DMS79 treated with DMSO at 0.1 percent for 48 hours (cell line): ENCODE results near the gene C6orf118.

ENCODE experiments used
- DNase-seq: peaks from one replicate; lab custom pipeline; 2025; lab: John Stamatoyannopoulos, UW

Gene C6orf118

GRCh38 chr6:165308926-165309731 is at the start of gene C6orf118:
Gene C6orf118, minus strand, starts transcription at chr6:165309605. Its CDS starts 19 bp downstream, at chr6:165309586.
- DNase-seq, result no peak

- no peak for DNase-seq
Measured at GRCh38 chr6:165345700-165346099, 36.3 kb upstream of the C6orf118 start.

GRCh38 chr6:165340532-165340931 is 31.1 kb upstream of the C6orf118 start:
- no peak for DNase-seq

- DNase-seq, result no peak
Measured at GRCh38 chr6:165325609-165326008, 16.2 kb upstream of the C6orf118 start.

- no peak for DNase-seq
Measured at GRCh38 chr6:165321555-165322145, 12.2 kb upstream of the C6orf118 start.

GRCh38 chr6:165321150-165321549 is 11.7 kb upstream of the C6orf118 start:
- no peak for DNase-seq

- DNase-seq, result no peak
Measured at GRCh38 chr6:165317723-165318122, 8.3 kb upstream of the C6orf118 start.

- DNase-seq, result no peak
Measured at GRCh38 chr6:165306955-165307354, 2.5 kb downstream of the C6orf118 start.

- DNase-seq, result no peak
Measured at GRCh38 chr6:165301372-165302246, 7.8 kb downstream of the C6orf118 start.

- DNase-seq, result no peak
Measured at GRCh38 chr6:165300422-165300936, 8.9 kb downstream of the C6orf118 start.

- DNase-seq, result no peak
Measured at GRCh38 chr6:165298875-165299274, 10.5 kb downstream of the C6orf118 start.

- no peak for DNase-seq
Measured at GRCh38 chr6:165298402-165298801, 11.0 kb downstream of the C6orf118 start.

- no peak for DNase-seq
Measured at GRCh38 chr6:165292657-165293056, 16.7 kb downstream of the C6orf118 start.

- no peak for DNase-seq
Measured at GRCh38 chr6:165274611-165275010, 34.8 kb downstream of the C6orf118 start.

- no peak for DNase-seq
Measured at GRCh38 chr6:165272585-165272984, 36.8 kb downstream of the C6orf118 start.

GRCh38 chr6:165268987-165269386 is 40.4 kb downstream of the C6orf118 start:
- DNase-seq, result no peak

- DNase-seq, result no peak
Measured at GRCh38 chr6:165266621-165267020, 42.8 kb downstream of the C6orf118 start.

- no peak for DNase-seq
Measured at GRCh38 chr6:165266191-165266590, 43.2 kb downstream of the C6orf118 start.

- DNase-seq, result no peak
Measured at GRCh38 chr6:165260462-165260861, 48.9 kb downstream of the C6orf118 start.

GRCh38 chr6:165249808-165250207 is 59.6 kb downstream of the C6orf118 start:
- no peak for DNase-seq

GRCh38 chr6:165245701-165246100 is 63.7 kb downstream of the C6orf118 start:
- no peak for DNase-seq

GRCh38 chr6:165245287-165245686 is 64.1 kb downstream of the C6orf118 start:
- no peak for DNase-seq
